ENCODE results near the gene NDUFB4.

GRCh38 chr3:120636795-120637401, 40.8 kb downstream of the NDUFB4 start:
- TF ChIP-seq CTCF (IDR thresholded peaks at IDR 0.05) (no peak), POLR2A (IDR thresholded peaks at IDR 0.05) (no peak)

All from right lobe of liver (tissue), 4 donors.